Natural killer cell (primary cell): Measurements from ENCODE around the gene LIME1. TPM values are rescaled to one million over a fixed set of nuclear protein-coding genes. Genes with fewer than 3 reads are reported as not detected.

Experiments
- ATAC-seq, 3 donors: fragments of 150-1000 bp in 2 of 3; fragments of 200-7000 bp in 1 of 3; cut with Tn5 transposase; 1 replicate in 1 of 3; 2 replicates in 2 of 3; pipeline ENCODE4 v1.10.0; 2021; ENCODE audit warnings: mild to moderate bottlenecking in 2 of 3, moderate library complexity in 2 of 3
- DNase-seq, 2 donors: peaks; one replicate each; pipeline versions ENCODE4 v3.0.0 to v3.0.0-alpha.2; 2013 to 2021; ENCODE audit warnings: mixed read lengths in 1 of 2
- H3K27ac ChIP-seq: one replicate; pipeline ENCODE4 v1.5.1; 2013; ENCODE audit warnings: mild to moderate bottlenecking, low read length
- H3K27me3 ChIP-seq: one replicate; pipeline ENCODE4 v1.6.1; 2013; ENCODE audit warnings: low read length; ENCODE audit not compliant: control insufficient read depth, insufficient read depth
- H3K36me3 ChIP-seq: one replicate; pipeline ENCODE4 v1.6.1; 2013; ENCODE audit warnings: low read length; ENCODE audit not compliant: control insufficient read depth, insufficient read depth
- H3K4me1 ChIP-seq: one replicate; pipeline ENCODE4 v1.6.1; 2013; ENCODE audit warnings: low read length; ENCODE audit not compliant: control insufficient read depth, insufficient read depth
- H3K4me3 ChIP-seq: one replicate; pipeline ENCODE4 v1.5.1; 2013; ENCODE audit warnings: low read length
- H3K9me3 ChIP-seq: one replicate; pipeline ENCODE4 v1.6.1; 2013; ENCODE audit warnings: low read length; ENCODE audit not compliant: control insufficient read depth, insufficient read depth
- H3K27ac Mint-ChIP-seq, 2 donors: one replicate each; pipeline ENCODE4 v1.8.0; 2022; ENCODE audit warnings: mild to moderate bottlenecking in 2 of 2, mixed read lengths in 2 of 2, moderate library complexity in 1 of 2
- H3K27me3 Mint-ChIP-seq, 2 donors: one replicate each; pipeline ENCODE4 v1.8.0; 2022; ENCODE audit warnings: low read depth in 2 of 2, mixed read lengths in 2 of 2
- H3K36me3 Mint-ChIP-seq: one replicate; pipeline ENCODE4 v1.8.0; 2022; ENCODE audit warnings: mixed read lengths
- H3K4me1 Mint-ChIP-seq, 2 donors: one replicate each; pipeline ENCODE4 v1.8.0; 2022; ENCODE audit warnings: mixed read lengths in 2 of 2
- H3K4me3 Mint-ChIP-seq: one replicate; pipeline ENCODE4 v1.8.0; 2022; ENCODE audit warnings: mild to moderate bottlenecking, moderate library complexity, mixed read lengths
- H3K9me3 Mint-ChIP-seq, 2 donors: one replicate each; pipeline ENCODE4 v1.8.0; 2022; ENCODE audit warnings: mixed read lengths in 2 of 2
- WGBS: methylation state at CpG from one replicate; pipeline ENCODE4 v1.1.7; 2013; ENCODE audit warnings: missing lambda C conversion rate; ENCODE audit not compliant: insufficient coverage; 5-methylcytosine and 5-hydroxymethylcytosine counted together
- intact Hi-C: fragments of 100-400 bp; cut with micrococcal nuclease; formaldehyde crosslinking; loops from one replicate; pipeline ENCODE4 v1.14.2; 2022
- total RNA-seq, 4 donors: library from RNA; stranded (reverse); fragments of 120-200 nt in 1 of 4; gene quantifications; one replicate each; pipeline versions ENCODE4 v1.2.3 to v1.2.4, GENCODE V29; 2013 to 2022
- TF ChIP-seq, protein P1 (sequence below): fragments of 200-600 bp; IDR thresholded peaks from one replicate; pipeline ENCODE4 v1.8.0; 2022; ENCODE audit warnings: antibody characterized with exemption

LIME1 gene
- total RNA-seq, 3 donors from 2014 or later (not counting 1 experiment from before 2014, with no cell fraction given): 86.5 to 94.4 (median 91.7) TPM

DNA sequence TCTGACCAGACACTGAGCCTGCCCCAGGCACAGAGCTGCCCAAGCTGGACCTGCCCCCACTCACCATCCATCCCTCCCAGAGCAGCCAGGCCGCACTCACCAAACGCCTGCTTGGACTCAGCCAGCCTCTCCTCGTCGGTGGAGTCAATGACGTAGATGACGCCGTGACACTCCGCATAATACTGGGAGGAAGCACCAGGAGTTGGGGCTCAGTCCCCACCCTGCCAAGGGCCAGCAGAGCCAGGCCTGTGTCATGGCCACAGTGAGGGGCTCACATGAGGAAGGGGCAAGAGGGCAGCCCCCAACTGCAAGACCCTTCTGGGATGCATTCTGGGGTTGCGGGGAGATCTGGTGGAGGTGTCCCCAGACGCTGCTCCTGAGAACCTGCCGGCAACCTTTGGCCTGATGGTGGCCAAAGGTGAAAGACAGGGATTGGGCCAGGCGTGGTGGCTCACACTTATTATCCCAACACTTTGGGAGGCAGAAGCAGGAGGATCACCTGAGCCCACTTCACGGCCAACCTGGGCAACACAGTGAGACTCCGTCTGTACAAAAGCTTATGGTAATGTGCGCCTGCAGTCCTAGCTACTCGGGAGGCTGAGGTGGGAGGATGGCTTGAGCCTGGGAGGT is 34.3 kb upstream of the LIME1 start:
- H3K9me3 Mint-ChIP-seq: no peaks in the 10 kb centered on the region
- H3K4me1 Mint-ChIP-seq: peaks cover 8 to 25% of the 10 kb centered on the region in 2 donors
- DNase-seq (no peak), ATAC-seq (no peak)
- TF ChIP-seq, protein P1, sequence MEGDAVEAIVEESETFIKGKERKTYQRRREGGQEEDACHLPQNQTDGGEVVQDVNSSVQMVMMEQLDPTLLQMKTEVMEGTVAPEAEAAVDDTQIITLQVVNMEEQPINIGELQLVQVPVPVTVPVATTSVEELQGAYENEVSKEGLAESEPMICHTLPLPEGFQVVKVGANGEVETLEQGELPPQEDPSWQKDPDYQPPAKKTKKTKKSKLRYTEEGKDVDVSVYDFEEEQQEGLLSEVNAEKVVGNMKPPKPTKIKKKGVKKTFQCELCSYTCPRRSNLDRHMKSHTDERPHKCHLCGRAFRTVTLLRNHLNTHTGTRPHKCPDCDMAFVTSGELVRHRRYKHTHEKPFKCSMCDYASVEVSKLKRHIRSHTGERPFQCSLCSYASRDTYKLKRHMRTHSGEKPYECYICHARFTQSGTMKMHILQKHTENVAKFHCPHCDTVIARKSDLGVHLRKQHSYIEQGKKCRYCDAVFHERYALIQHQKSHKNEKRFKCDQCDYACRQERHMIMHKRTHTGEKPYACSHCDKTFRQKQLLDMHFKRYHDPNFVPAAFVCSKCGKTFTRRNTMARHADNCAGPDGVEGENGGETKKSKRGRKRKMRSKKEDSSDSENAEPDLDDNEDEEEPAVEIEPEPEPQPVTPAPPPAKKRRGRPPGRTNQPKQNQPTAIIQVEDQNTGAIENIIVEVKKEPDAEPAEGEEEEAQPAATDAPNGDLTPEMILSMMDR: no peak
- no peak overlapping the region for H3K4me3 Mint-ChIP-seq
- no peaks in the 10 kb centered on the region for H3K36me3 Mint-ChIP-seq
- no peak overlapping the region for H3K27ac Mint-ChIP-seq
- Histone ChIP-seq H3K36me3 (peaks cover 24% of the 10 kb centered on the region), H3K4me1 (peaks cover 34% of the 10 kb centered on the region), H3K27me3 (no peaks in the 10 kb centered on the region), H3K9me3 (no peaks in the 10 kb centered on the region), H3K4me3 (no peak overlapping the region), H3K27ac (no peak overlapping the region)
- 95% methylated on average over 16 of the region's 16 CpGs for WGBS
- intact Hi-C loops: no loop called here
- H3K27me3 Mint-ChIP-seq: no peaks in the 10 kb centered on the region

DNA sequence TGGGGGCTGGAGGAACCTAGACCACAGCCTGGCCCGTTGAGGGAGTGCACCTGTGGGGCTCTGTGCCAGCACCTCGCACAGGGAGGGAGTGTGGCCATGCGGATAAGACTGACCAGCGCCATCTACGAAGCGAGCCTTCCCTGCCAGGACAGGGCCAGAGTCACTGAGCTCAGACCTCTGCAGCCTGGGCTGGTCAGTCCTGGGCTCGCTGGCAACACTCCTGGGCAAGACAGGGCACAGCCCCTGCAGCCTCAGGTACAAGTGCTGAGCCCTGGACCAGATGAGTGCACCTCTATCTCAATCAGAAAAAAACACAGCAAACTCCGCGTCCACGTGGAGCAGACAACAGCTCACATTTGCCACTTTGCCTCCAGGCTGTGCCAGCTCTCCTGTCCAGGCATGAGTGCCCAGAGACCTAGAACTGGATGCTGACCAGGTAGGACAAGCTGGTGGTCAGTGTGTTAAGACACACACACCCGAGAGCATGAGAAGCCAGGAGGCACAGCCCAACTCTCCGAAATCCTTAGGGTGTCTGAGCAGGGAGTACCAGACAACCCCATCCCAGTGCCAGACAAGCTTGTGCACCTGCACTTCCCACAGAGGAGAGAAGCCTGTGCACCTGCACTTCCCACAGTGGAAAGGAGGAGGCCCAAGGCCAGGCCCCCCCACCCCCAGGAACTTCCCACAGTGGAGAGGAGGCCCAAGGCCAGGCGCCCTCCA is 33.6 kb upstream of the LIME1 start:
- TF ChIP-seq, protein P1: no peak
- H3K4me1 Mint-ChIP-seq: peaks cover 8 to 22% of the 10 kb centered on the region in 2 donors
- H3K4me1 ChIP-seq: peaks cover 28% of the 10 kb centered on the region
- no peak overlapping the region for H3K27ac ChIP-seq
- H3K9me3 ChIP-seq: no peaks in the 10 kb centered on the region
- 91% methylated on average over 12 of the region's 13 CpGs for WGBS
- no peaks in the 10 kb centered on the region for H3K27me3 Mint-ChIP-seq
- H3K36me3 Mint-ChIP-seq: no peaks in the 10 kb centered on the region
- H3K27ac Mint-ChIP-seq: no peak overlapping the region
- intact Hi-C loops: no loop called here
- H3K36me3 ChIP-seq: peaks cover 24% of the 10 kb centered on the region
- no peaks in the 10 kb centered on the region for H3K9me3 Mint-ChIP-seq
- H3K4me3 Mint-ChIP-seq: no peak overlapping the region
- no peak overlapping the region for H3K4me3 ChIP-seq
- H3K27me3 ChIP-seq: no peaks in the 10 kb centered on the region
- ATAC-seq (no peak), DNase-seq (no peak)

DNA sequence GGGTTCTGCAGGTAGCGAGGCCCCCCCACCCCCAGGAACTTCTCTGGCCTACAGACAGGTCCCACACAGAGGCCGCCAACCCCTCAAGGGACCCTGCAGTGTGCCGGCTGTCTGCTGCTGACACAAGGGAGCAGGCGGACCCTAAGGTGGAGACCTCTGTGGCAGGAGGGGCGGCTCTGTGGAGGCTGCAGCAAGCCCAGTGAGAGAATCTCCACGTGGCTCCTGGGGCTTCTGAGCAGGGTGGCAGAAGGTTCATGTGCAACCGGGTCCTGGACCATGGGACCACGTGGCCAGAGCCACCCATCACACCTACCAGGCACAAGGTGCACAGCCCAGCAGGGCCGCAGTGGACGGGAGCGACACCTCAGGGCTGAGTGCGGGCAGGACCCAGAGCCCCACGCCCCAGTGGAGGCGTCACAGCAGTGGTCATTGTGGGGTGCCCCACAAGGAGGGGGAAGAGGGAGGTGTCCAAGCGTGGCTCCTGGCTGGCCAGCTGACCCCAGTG is 32.9 kb upstream of the LIME1 start:
- Histone ChIP-seq H3K36me3 (peaks cover 24% of the 10 kb centered on the region), H3K27me3 (no peaks in the 10 kb centered on the region), H3K9me3 (no peaks in the 10 kb centered on the region), H3K4me1 (peaks cover 31% of the 10 kb centered on the region), H3K4me3 (no peak overlapping the region), H3K27ac (no peak overlapping the region)
- no peaks in the 10 kb centered on the region for H3K36me3 Mint-ChIP-seq
- TF ChIP-seq, protein P1: no peak
- H3K4me1 Mint-ChIP-seq: peaks cover 10 to 25% of the 10 kb centered on the region in 2 donors
- no peak for ATAC-seq
- H3K27me3 Mint-ChIP-seq: no peaks in the 10 kb centered on the region
- intact Hi-C loops: no loop called here
- DNase-seq: no peak
- no peak overlapping the region for H3K4me3 Mint-ChIP-seq
- H3K9me3 Mint-ChIP-seq: no peaks in the 10 kb centered on the region
- H3K27ac Mint-ChIP-seq: no peak overlapping the region
- WGBS: 96% methylated on average over 15 of the region's 15 CpGs
